WI38 (cell line): ENCODE results near the gene TENM4.

Source experiments
- H3K4me3 ChIP-seq: 2 replicates; pipeline ENCODE4 v1.5.1; 2011; ENCODE audit warnings: low read depth, mild to moderate bottlenecking, control low read depth, low read length
- TF ChIP-seq, protein P1 (sequence below): IDR thresholded peaks from 2 replicates; pipeline ENCODE4 v1.5.1; 2012; ENCODE audit warnings: low read depth, mild to moderate bottlenecking, control low read depth, low read length

TENM4 gene

DNA sequence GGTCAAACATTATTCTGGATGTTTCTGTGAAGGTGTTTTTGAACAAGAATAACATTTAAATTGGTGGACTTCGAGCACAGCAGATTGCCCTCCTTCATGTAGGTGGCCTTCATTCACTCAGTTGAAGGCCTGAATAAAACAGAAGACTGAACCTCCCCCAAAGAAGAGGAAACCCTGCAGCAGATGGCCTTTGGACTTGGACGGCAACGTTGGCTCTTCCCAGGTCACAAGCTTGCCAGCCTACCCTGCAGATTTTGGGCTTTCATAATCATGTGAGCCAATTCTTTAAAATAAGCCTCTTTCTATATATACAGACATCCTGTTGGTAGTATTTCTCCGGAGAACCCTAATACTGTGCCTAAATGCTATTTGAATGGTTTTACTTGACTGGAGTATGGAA is 434.0 kb downstream of the TENM4 start:
- H3K4me3 ChIP-seq = no peak overlapping the region
- TF ChIP-seq, protein P1, sequence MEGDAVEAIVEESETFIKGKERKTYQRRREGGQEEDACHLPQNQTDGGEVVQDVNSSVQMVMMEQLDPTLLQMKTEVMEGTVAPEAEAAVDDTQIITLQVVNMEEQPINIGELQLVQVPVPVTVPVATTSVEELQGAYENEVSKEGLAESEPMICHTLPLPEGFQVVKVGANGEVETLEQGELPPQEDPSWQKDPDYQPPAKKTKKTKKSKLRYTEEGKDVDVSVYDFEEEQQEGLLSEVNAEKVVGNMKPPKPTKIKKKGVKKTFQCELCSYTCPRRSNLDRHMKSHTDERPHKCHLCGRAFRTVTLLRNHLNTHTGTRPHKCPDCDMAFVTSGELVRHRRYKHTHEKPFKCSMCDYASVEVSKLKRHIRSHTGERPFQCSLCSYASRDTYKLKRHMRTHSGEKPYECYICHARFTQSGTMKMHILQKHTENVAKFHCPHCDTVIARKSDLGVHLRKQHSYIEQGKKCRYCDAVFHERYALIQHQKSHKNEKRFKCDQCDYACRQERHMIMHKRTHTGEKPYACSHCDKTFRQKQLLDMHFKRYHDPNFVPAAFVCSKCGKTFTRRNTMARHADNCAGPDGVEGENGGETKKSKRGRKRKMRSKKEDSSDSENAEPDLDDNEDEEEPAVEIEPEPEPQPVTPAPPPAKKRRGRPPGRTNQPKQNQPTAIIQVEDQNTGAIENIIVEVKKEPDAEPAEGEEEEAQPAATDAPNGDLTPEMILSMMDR = no peak

DNA sequence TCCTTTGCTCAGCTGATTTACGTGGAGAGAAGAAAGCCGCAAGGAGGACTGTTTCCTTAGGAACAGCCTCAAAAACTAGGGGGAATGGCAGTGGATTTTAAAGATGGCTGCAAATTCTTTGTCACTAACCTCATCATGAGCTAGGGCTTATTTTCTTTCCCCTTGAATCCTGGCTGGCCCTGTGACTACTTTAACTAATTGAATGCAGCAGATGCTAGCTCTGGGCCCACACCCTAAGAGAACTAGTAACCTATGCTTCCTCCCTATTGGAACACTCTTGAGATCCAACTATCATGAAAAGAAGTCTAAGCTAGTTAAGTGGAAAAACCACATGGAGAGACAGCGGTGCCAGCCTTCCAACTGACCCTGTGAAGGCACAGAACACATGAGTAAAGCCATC is 444.8 kb downstream of the TENM4 start:
- H3K4me3 ChIP-seq = no peak overlapping the region
- TF ChIP-seq, protein P1 = no peak

DNA sequence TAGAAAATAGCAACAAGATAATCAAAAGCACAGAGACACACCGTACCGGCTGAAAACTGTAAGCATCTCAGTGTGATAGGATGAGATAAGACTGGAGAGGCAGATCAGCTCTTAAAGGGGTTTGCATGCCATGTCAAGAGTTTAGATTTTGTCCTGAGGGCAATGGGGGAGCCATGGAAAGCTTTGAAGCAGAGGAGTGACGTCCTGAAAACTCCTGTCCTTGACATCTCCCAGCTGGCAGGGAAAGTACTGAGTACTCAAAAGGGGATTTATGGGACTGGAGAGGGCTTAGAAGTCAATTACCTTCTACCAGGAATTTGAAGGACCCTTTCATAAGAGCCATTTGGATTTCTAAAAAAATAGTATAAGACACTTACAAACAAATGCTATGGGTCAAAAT is 445.7 kb downstream of the TENM4 start:
- H3K4me3 ChIP-seq = no peak overlapping the region
- TF ChIP-seq, protein P1 = no peak

DNA sequence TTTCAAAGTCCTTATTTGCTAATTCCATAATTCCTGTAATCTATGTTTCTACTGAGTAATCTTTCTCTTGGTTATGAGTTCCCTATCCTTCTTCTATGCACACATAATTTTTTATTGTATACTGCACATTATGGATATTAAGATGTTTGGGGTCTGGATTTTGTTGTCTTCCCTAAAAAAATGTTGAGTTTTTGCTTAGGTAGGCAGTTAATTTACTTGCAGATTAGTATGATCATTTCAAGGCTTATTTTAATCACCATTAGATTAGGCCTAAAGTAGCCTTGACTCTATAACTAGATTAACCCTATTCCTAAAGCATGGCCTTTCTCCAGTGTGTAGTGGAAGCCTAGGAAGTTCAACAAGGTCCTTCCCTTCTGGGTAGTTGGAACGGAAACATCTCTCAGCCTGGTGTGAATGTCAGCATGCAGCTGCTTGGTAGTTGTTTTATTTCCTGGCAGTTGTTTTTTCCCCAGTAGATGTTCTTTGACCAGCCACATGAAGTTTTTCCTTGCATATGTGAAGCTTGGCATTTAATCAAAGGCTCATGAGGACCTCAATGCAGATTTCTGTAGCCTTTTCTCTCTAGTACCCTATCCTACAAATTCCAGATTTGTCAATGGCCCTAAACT is 446.9 kb downstream of the TENM4 start:
- no peak overlapping the region for H3K4me3 ChIP-seq
- TF ChIP-seq, protein P1 = no peak

DNA sequence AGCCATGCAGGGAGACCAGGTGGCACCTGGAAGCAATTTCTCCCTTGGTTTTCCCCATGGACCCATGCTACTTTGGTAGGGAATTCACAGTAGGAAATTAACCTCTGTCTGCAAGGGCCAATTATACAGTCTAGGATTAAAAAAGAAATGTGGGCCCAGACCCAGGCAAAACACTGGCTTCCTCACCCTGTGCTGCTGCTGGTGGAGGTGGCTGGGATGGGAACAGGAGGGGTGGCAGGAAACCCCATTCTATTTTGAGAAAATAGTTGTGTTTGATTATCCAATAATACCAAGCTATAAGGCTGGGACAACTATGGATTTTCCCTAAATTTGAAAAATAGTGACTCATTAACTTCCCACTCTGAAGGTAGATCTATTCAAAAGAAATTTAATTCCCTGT is 449.1 kb downstream of the TENM4 start:
- TF ChIP-seq, protein P1 = no peak
- H3K4me3 ChIP-seq = no peak overlapping the region

DNA sequence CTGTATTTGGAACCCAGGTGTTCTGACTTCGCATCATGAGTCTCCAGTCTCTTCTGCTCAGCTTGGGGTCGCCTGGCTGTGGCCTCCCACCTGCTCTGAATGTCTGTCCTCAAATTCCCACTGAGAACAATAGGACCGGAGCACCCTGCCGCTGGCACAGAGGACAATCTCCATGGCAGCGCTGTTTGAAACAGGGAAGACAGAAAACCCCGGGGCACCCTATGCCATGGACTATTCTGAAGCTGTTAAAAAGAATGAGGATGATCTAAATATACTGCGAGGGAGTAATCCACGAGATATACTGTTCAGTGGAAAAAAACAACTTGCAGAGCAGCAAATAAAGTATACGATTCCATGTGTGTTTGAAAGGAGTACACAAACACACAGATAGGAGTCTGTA is 450.6 kb downstream of the TENM4 start:
- H3K4me3 ChIP-seq = no peak overlapping the region
- TF ChIP-seq, protein P1 = no peak

DNA sequence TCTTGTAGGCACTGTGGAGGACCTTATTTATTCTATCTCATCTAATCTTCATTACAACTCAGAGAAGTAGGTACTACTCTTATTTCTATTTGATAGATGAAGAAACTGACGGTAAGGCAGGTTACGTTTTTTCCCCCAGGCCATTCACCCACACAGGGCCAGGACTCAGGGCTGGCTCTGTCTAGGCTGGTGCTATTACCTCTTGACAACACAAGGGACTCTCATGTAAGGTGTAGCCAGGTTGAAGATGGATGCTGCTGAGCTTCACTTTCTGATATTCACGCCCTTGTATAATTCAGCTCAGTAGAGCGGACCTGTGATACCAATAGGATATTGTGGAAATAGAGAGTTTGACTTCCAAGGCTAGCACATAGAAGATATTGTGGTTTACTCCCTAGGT is 453.1 kb downstream of the TENM4 start:
- H3K4me3 ChIP-seq = no peak overlapping the region
- TF ChIP-seq, protein P1 = no peak
